A673 (cell line): ENCODE data around the gene CFAP97. TPM values are rescaled to one million over a fixed set of nuclear protein-coding genes. Genes with fewer than 3 reads are reported as not detected.

ENCODE experiments used
- BruUV-seq: library from RNA; stranded (reverse); fragments of 400-500 nt; replicated peaks from 2 replicates; lab custom pipeline; 2021; lab: Mats Ljungman, UMichigan
- CTCF ChIA-PET: fragments of 300-600 bp; sonication (Branson Sonifier 250); formaldehyde crosslinking; loops from one replicate; lab custom pipeline; 2022; ENCODE audit warnings: antibody characterized with exemption; lab: Charles Lee
- POLR2A ChIA-PET: fragments of 300-600 bp; sonication (Branson Sonifier 250); formaldehyde crosslinking; loops from one replicate; lab custom pipeline; 2022; ENCODE audit warnings: antibody characterized with exemption; ENCODE audit not compliant: low non-redundant PET; lab: Charles Lee
- DNase-seq: peaks from one replicate; pipeline ENCODE4 v3.0.0-alpha.2; 2015; ENCODE audit warnings: low spot score
- H3K27ac ChIP-seq: fragments of 200-600 bp; sonication (generic); 2 replicates; pipeline ENCODE4 v1.5.1; 2016; ENCODE audit warnings: mixed run types, low read depth, mild to moderate bottlenecking, mixed read lengths, antibody characterized with exemption, low read length; ENCODE audit not compliant: poor library complexity, severe bottlenecking
- H3K27me3 ChIP-seq: fragments of 200-600 bp; sonication (generic); replicated peaks from 2 replicates; pipeline ENCODE4 v1.6.1; 2017; ENCODE audit warnings: mixed run types, low read depth, mild to moderate bottlenecking, mixed read lengths, antibody characterized with exemption, low read length; ENCODE audit not compliant: insufficient read depth, poor library complexity
- H3K36me3 ChIP-seq: fragments of 200-600 bp; sonication (generic); 2 replicates; pipeline ENCODE4 v1.6.1; 2016; ENCODE audit warnings: mixed run types, mild to moderate bottlenecking, mixed read lengths, antibody characterized with exemption, low read length; ENCODE audit not compliant: insufficient read depth, poor library complexity, severe bottlenecking
- H3K4me1 ChIP-seq: fragments of 200-600 bp; sonication (generic); 2 replicates; pipeline ENCODE4 v1.6.1; 2017; ENCODE audit warnings: mixed run types, mild to moderate bottlenecking, mixed read lengths, antibody characterized with exemption, low read length; ENCODE audit not compliant: insufficient read depth, poor library complexity, severe bottlenecking
- H3K4me3 ChIP-seq: fragments of 200-600 bp; sonication (generic); 2 replicates; pipeline ENCODE4 v1.5.1; 2016; ENCODE audit warnings: low read depth, mixed run types, mild to moderate bottlenecking, mixed read lengths, low read length; ENCODE audit not compliant: poor library complexity, severe bottlenecking
- H3K9me3 ChIP-seq: fragments of 200-600 bp; sonication (generic); 2 replicates; pipeline ENCODE4 v1.6.1; 2016; ENCODE audit warnings: mixed run types, low read depth, mild to moderate bottlenecking, mixed read lengths, antibody characterized with exemption, low read length; ENCODE audit not compliant: poor library complexity, severe bottlenecking
- CTCF ChIP-seq: fragments of 300-800, 200-600 bp; sonication (generic); conservative IDR thresholded peaks from 2 replicates; pipeline ENCODE4 v1.5.1; 2017; ENCODE audit warnings: low read depth, mild to moderate bottlenecking, antibody characterized with exemption, low read length, moderate library complexity, mixed read lengths
- EZH2 ChIP-seq: fragments of 200-600 bp; sonication (generic); IDR thresholded peaks from 2 replicates; pipeline ENCODE4 v1.6.1; 2017; ENCODE audit warnings: borderline replicate concordance, low read depth, mild to moderate bottlenecking, mixed read lengths, antibody characterized with exemption, low read length; ENCODE audit not compliant: poor library complexity, severe bottlenecking
- intact Hi-C: fragments of 100-400 bp; cut with micrococcal nuclease; formaldehyde crosslinking; loops from one replicate; pipeline ENCODE4 v1.10.0; 2022; ENCODE audit not compliant: unreplicated experiment
- total RNA-seq: library from RNA; stranded (reverse); gene quantifications from 2 replicates; pipeline ENCODE4 v1.2.3, GENCODE V29; 2021

The CFAP97 gene
- total RNA-seq, 1 experiment from 2014 or later, result 28.9 TPM

GRCh38 chr4:185247151-185247550, 43.4 kb upstream of the CFAP97 start:
- Histone ChIP-seq H3K4me3 (no peak overlapping the region), H3K36me3 (no peaks in the 10 kb centered on the region), H3K9me3 (no peaks in the 10 kb centered on the region), H3K27ac (no peak overlapping the region), H3K4me1 (peaks cover 16% of the 10 kb centered on the region), H3K27me3 (no peaks in the 10 kb centered on the region)
- TF ChIP-seq EZH2 (no peak), CTCF (no peak)
- ChIA-PET CTCF (no interaction called here), POLR2A (no interaction called here)
- BruUV-seq, result no TSS peak
- no peak for DNase-seq
- intact Hi-C loops, result no loop called here

GRCh38 chr4:185246453-185246852, 42.7 kb upstream of the CFAP97 start:
- ChIA-PET POLR2A (no interaction called here), CTCF (no interaction called here)
- Histone ChIP-seq H3K27ac (no peak overlapping the region), H3K4me3 (no peak overlapping the region), H3K4me1 (peaks cover 16% of the 10 kb centered on the region), H3K27me3 (no peaks in the 10 kb centered on the region), H3K36me3 (no peaks in the 10 kb centered on the region), H3K9me3 (no peaks in the 10 kb centered on the region)
- intact Hi-C loops, result no loop called here
- TF ChIP-seq CTCF, result no peak
- BruUV-seq, result no TSS peak
- no peak for DNase-seq

- no peaks in the 10 kb centered on the region for H3K27me3 ChIP-seq
- H3K36me3 ChIP-seq, result no peaks in the 10 kb centered on the region
- TF ChIP-seq CTCF (no peak), EZH2 (no peak)
- no peak for DNase-seq
- ChIA-PET CTCF (no interaction called here), POLR2A (no interaction called here)
- H3K9me3 ChIP-seq, result no peaks in the 10 kb centered on the region
- intact Hi-C loops, result no loop called here
- H3K4me3 ChIP-seq, result no peak overlapping the region
- H3K4me1 ChIP-seq, result peaks cover 16% of the 10 kb centered on the region
- no peak overlapping the region for H3K27ac ChIP-seq
- BruUV-seq, result no TSS peak
These were observed 41.0 kb upstream of the CFAP97 start for GRCh38 chr4:185244763-185245162.
